ENCODE data around the gene HCFC2.

Gene HCFC2

GRCh38 chr12:104056419-104056972 is 7.8 kb upstream of the HCFC2 start:
- no peak for DNase-seq (ENCODE audit: low spot score)
- TF ChIP-seq CTCF (conservative IDR thresholded peaks at IDR 0.05; ENCODE audit: low read depth), result no peak
- ChIA-PET POLR2A (ENCODE audit: low non-redundant PET) (no interaction called here), CTCF (interaction anchor here (0.6 to 0.8 kb wide), 2 partner anchors 14 to 52 kb away, joined by 3 to 5 read pairs; no protein-coding TSS in a partner anchor)
- peak overlapping the region; percentile 59 for H3K27ac ChIP-seq

GRCh38 chr12:104057771-104058197 is 6.5 kb upstream of the HCFC2 start:
- TF ChIP-seq CTCF (conservative IDR thresholded peaks at IDR 0.05; ENCODE audit: low read depth), result peak; percentile 41
- CTCF ChIA-PET, result interaction anchor here (0.6 to 1.6 kb wide), 7 partner anchors 10 to 404 kb away, joined by 3 to 5 read pairs (median 3); no protein-coding TSS in a partner anchor
- no peak overlapping the region for H3K27ac ChIP-seq
- peak; percentile 25 for DNase-seq (ENCODE audit: low spot score)
- POLR2A ChIA-PET (ENCODE audit: low non-redundant PET), result no interaction called here

GRCh38 chr12:104058802-104059201 is 5.5 kb upstream of the HCFC2 start:
- TF ChIP-seq CTCF (conservative IDR thresholded peaks at IDR 0.05; ENCODE audit: low read depth), result no peak
- ChIA-PET POLR2A (ENCODE audit: low non-redundant PET) (no interaction called here), CTCF (interaction anchor here (0.6 to 1.6 kb wide), 2 partner anchors 50 to 1049 kb away, joined by 4 to 5 read pairs; no protein-coding TSS in a partner anchor)
- H3K27ac ChIP-seq, result no peak overlapping the region
- DNase-seq (ENCODE audit: low spot score), result peak; percentile 66

GRCh38 chr12:104059963-104060362 is 4.4 kb upstream of the HCFC2 start:
- POLR2A ChIA-PET (ENCODE audit: low non-redundant PET), result no interaction called here
- no peak for DNase-seq (ENCODE audit: low spot score)

GRCh38 chr12:104060791-104061190 is 3.5 kb upstream of the HCFC2 start:
- H3K27ac ChIP-seq, result no peak overlapping the region
- no peak for TF ChIP-seq CTCF (conservative IDR thresholded peaks at IDR 0.05; ENCODE audit: low read depth)
- ChIA-PET CTCF (interaction anchor here (0.6 kb wide), 1 partner anchor 48 kb away, joined by 3 read pairs; no protein-coding TSS in a partner anchor), POLR2A (ENCODE audit: low non-redundant PET) (no interaction called here)
- DNase-seq (ENCODE audit: low spot score), result peak; percentile 66

More at GRCh38 chr12:104059963-104060362, 4.4 kb upstream of the HCFC2 start:
- no peak for TF ChIP-seq CTCF (conservative IDR thresholded peaks at IDR 0.05; ENCODE audit: low read depth)
- no peak overlapping the region for H3K27ac ChIP-seq
- CTCF ChIA-PET, result no interaction called here

- ChIA-PET CTCF (interaction anchor here (1.1 kb wide), 1 partner anchor 41 kb away, joined by 4 read pairs; no protein-coding TSS in a partner anchor), POLR2A (ENCODE audit: low non-redundant PET) (interaction anchor here (0.6 to 0.9 kb wide), 2 partner anchors 98 to 262 kb away, joined by 3 to 9 read pairs; partner anchors contain the start of gene TDG)
- peak overlapping the region; percentile 93 for H3K27ac ChIP-seq
- no peak for TF ChIP-seq CTCF (conservative IDR thresholded peaks at IDR 0.05; ENCODE audit: low read depth)
- DNase-seq (ENCODE audit: low spot score), result no peak
These were observed 660 bp upstream of the HCFC2 start for GRCh38 chr12:104063712-104064030.
